K562 (cell line): Measurements from ENCODE around the gene PKD1L1. TPM values are rescaled to one million over a fixed set of nuclear protein-coding genes. Genes with fewer than 3 reads are reported as not detected.

Experiments
- ATAC-seq: fragments of 200-7000 bp; cut with Tn5 transposase; 3 replicates; pipeline ENCODE4 v1.9.1; 2020; ENCODE audit warnings: moderate library complexity
- BruUV-seq: library from RNA; stranded (reverse); fragments of 400-500 nt; replicated peaks from 2 replicates; lab custom pipeline; 2021; lab: Mats Ljungman, UMichigan
- CTCF ChIA-PET: fragments of 300-600 bp; formaldehyde crosslinking; extraction: SDS; loops from one replicate; lab custom pipeline; 2021; ENCODE audit warnings: low intra/inter-chr PET ratio; lab: Yijun Ruan, JAX
- POLR2A ChIA-PET: fragments of 300-600, 350-650 bp; sonication (Branson Sonifier 250); formaldehyde crosslinking; extraction: SDS; loops from one replicate; lab custom pipeline; 2021; ENCODE audit warnings: antibody characterized with exemption, inconsistent platforms; lab: Yijun Ruan, JAX
- DNase-seq, 4 experiments: peaks; one replicate each; pipeline versions ENCODE4 v3.0.0 to v3.0.0-alpha.2; 2011 to 2018; ENCODE audit warnings: low spot score in 3 of 4, mixed read lengths in 3 of 4; ENCODE audit errors: extremely low read depth in 1 of 4
- FAIRE-seq: peaks from 2 replicates; lab custom pipeline; 2011; peaks lifted over from hg19 to GRCh38; lab: Jason Lieb, UNC
- H2AFZ ChIP-seq: 2 replicates; pipeline ENCODE4 v1.6.0; 2011; ENCODE audit warnings: low read depth, low read length, control low read depth, inconsistent platforms
- H3K27ac ChIP-seq: fragments of 200-600 bp; 3 replicates; pipeline ENCODE4 v1.8.0; 2011; ENCODE audit warnings: low read depth, mild to moderate bottlenecking, control low read depth, inconsistent platforms, low read length, moderate library complexity, mixed read lengths; ENCODE audit errors: extremely low read depth
- H3K27me3 ChIP-seq, 2 experiments: fragments of 300-600 bp in 1 of 2; 2 replicates in 1 of 2; 3 replicates in 1 of 2; pipeline versions ENCODE4 v1.6.0 to v1.8.0; 2011; ENCODE audit warnings: inconsistent platforms in 2 of 2, low read length in 2 of 2, mild to moderate bottlenecking in 1 of 2, mixed read lengths in 1 of 2, moderate library complexity in 1 of 2; ENCODE audit not compliant: control insufficient read depth in 2 of 2, insufficient read depth in 2 of 2
- H3K36me3 ChIP-seq: fragments of 300-600 bp; 3 replicates; pipeline ENCODE4 v1.8.0; 2011; ENCODE audit warnings: mild to moderate bottlenecking, low read length, inconsistent platforms; ENCODE audit not compliant: control insufficient read depth, insufficient read depth
- H3K4me1 ChIP-seq, 2 experiments: fragments of 200-600 bp in 1 of 2; replicated peaks in 1 of 2; 2 replicates in 1 of 2; 3 replicates in 1 of 2; pipeline versions ENCODE4 v1.5.1 to v1.8.0; 2011; ENCODE audit warnings: inconsistent platforms in 2 of 2, low read length in 2 of 2, mild to moderate bottlenecking in 1 of 2, mixed read lengths in 1 of 2, moderate library complexity in 1 of 2; ENCODE audit not compliant: control insufficient read depth in 2 of 2, insufficient read depth in 2 of 2
- H3K4me2 ChIP-seq: 2 replicates; pipeline ENCODE4 v1.6.1; 2011; ENCODE audit warnings: low read length, control low read depth, inconsistent platforms, mixed read lengths; ENCODE audit not compliant: insufficient read depth
- H3K4me3 ChIP-seq: fragments of 200-600 bp; sonication (generic), shearing (Covaris generic); 2 replicates; pipeline ENCODE4 v1.5.1; 2016; ENCODE audit warnings: control low read depth, inconsistent platforms
- H3K79me2 ChIP-seq: fragments of 200-600 bp; 3 replicates; pipeline ENCODE4 v1.8.0; 2011; ENCODE audit warnings: low read length, inconsistent platforms; ENCODE audit not compliant: control insufficient read depth, insufficient read depth
- H3K9ac ChIP-seq, 2 experiments: 2 replicates each; pipeline versions ENCODE4 v1.6.0 to v1.6.1; 2011; ENCODE audit warnings: low read depth in 2 of 2, low read length in 2 of 2, control low read depth in 1 of 2, inconsistent platforms in 1 of 2, mild to moderate bottlenecking in 1 of 2, mixed read lengths in 1 of 2; ENCODE audit not compliant: insufficient read depth in 1 of 2
- H3K9me1 ChIP-seq: one replicate; pipeline ENCODE4 v1.6.0; 2011; ENCODE audit warnings: inconsistent platforms, mild to moderate bottlenecking, low read length, moderate library complexity; ENCODE audit not compliant: control insufficient read depth, insufficient read depth
- H3K9me3 ChIP-seq: replicated peaks from 2 replicates; pipeline ENCODE4 v1.5.1; 2011; ENCODE audit warnings: low read depth, low read length, inconsistent platforms; ENCODE audit not compliant: control insufficient read depth, insufficient read depth
- H4K20me1 ChIP-seq: replicated peaks from 2 replicates; pipeline ENCODE4 v1.6.1; 2011; ENCODE audit warnings: low read length, inconsistent platforms, mixed read lengths; ENCODE audit not compliant: control insufficient read depth, insufficient read depth
- ATF3 ChIP-seq, 2 experiments: fragments of 450-650 bp in 1 of 2; sonication (generic) in 1 of 2; formaldehyde crosslinking in 1 of 2; IDR thresholded peaks in 1 of 2; conservative IDR thresholded peaks in 1 of 2; 2 replicates each; pipeline versions ENCODE4 v1.6.1 to v1.8.1; 2016 to 2023; ENCODE audit warnings: mild to moderate bottlenecking in 2 of 2, moderate library complexity in 2 of 2, inconsistent platforms in 1 of 2, missing genetic modification reagents in 1 of 2
- ATF7 ChIP-seq: fragments of 450-650 bp; IDR thresholded peaks from 2 replicates; pipeline ENCODE4 v1.7.1; 2014; ENCODE audit warnings: mild to moderate bottlenecking, moderate library complexity
- EZH2 ChIP-seq: IDR thresholded peaks from 2 replicates; pipeline ENCODE4 v1.6.1; 2012; ENCODE audit warnings: low read depth, mild to moderate bottlenecking, inconsistent platforms, low read length, borderline replicate concordance
- FOXO4 ChIP-seq: fragments of 450-650 bp; formaldehyde crosslinking; IDR thresholded peaks from 2 replicates; pipeline ENCODE4 v1.4.0; 2020; ENCODE audit warnings: mild to moderate bottlenecking, moderate library complexity
- GTF2F1 ChIP-seq: IDR thresholded peaks from 2 replicates; pipeline ENCODE4 v1.6.1; 2011; ENCODE audit warnings: low read depth, low read length, improper control_type of control experiment
- HNRNPH1 ChIP-seq: fragments of 200-400 bp; formaldehyde crosslinking; optimal IDR thresholded peaks from 2 replicates; pipeline ENCODE3; 2017; ENCODE audit warnings: low read depth, mild to moderate bottlenecking, low read length, moderate library complexity
- HNRNPK ChIP-seq: fragments of 200-400 bp; formaldehyde crosslinking; IDR thresholded peaks from one replicate; pipeline ENCODE4 v1.6.1; 2018; ENCODE audit warnings: mild to moderate bottlenecking, low read depth, low read length; ENCODE audit not compliant: poor library complexity, severe bottlenecking
- MCM2 ChIP-seq: fragments of 450-650 bp; IDR thresholded peaks from 2 replicates; pipeline ENCODE4 v1.6.1; 2017; ENCODE audit warnings: low read depth, mild to moderate bottlenecking
- NR0B1 ChIP-seq: fragments of 450-650 bp; IDR thresholded peaks from one replicate; pipeline ENCODE4 v1.6.1; 2018; ENCODE audit warnings: mild to moderate bottlenecking, moderate library complexity; ENCODE audit not compliant: partially characterized antibody
- NRF1 ChIP-seq, 2 experiments: fragments of 450-650 bp; IDR thresholded peaks in 1 of 2; conservative IDR thresholded peaks in 1 of 2; 2 replicates each; pipeline ENCODE4 v1.6.1; 2014; ENCODE audit warnings: mild to moderate bottlenecking in 2 of 2
- PRPF4 ChIP-seq: fragments of 200-400 bp; formaldehyde crosslinking; IDR thresholded peaks from one replicate; pipeline ENCODE4 v1.6.1; 2017; ENCODE audit warnings: low read length, low read depth, mild to moderate bottlenecking; ENCODE audit not compliant: insufficient read depth, poor library complexity, severe bottlenecking
- RB1 ChIP-seq: fragments of 450-650 bp; IDR thresholded peaks from 2 replicates; pipeline ENCODE4 v1.6.1; 2017; ENCODE audit warnings: low read depth, mild to moderate bottlenecking
- SAP30 ChIP-seq: fragments of 200-600 bp; sonication (generic); IDR thresholded peaks from 2 replicates; pipeline ENCODE4 v1.6.1; 2012; ENCODE audit warnings: borderline replicate concordance, low read depth, mild to moderate bottlenecking, moderate library complexity, low read length, control low read depth, inconsistent platforms; ENCODE audit not compliant: insufficient read depth, poor library complexity, severe bottlenecking
- SRF ChIP-seq, 2 experiments: fragments of 250-450, 450-650 bp in 1 of 2; sonication (Bioruptor Pico) in 1 of 2; sonication (generic) in 1 of 2; formaldehyde crosslinking; IDR thresholded peaks; 2 replicates each; pipeline versions ENCODE4 v1.5.0 to v1.5.1; 2020 to 2022; ENCODE audit warnings: mild to moderate bottlenecking in 1 of 2, missing genetic modification reagents in 1 of 2
- TAF1 ChIP-seq: IDR thresholded peaks from 2 replicates; pipeline ENCODE4 v1.6.1; 2011; ENCODE audit warnings: mild to moderate bottlenecking, low read length, moderate library complexity; ENCODE audit not compliant: insufficient read depth, control insufficient read depth, severe bottlenecking; ENCODE audit errors: extremely low read depth
- TAF9B ChIP-seq: fragments of 450-650 bp; IDR thresholded peaks from 2 replicates; pipeline ENCODE4 v1.6.1; 2018; ENCODE audit warnings: mild to moderate bottlenecking; ENCODE audit not compliant: partially characterized antibody
- ZNF79 ChIP-seq: fragments of 250-450 bp; sonication (Bioruptor Pico); IDR thresholded peaks from 2 replicates; pipeline ENCODE4 v1.4.0; 2020; ENCODE audit warnings: low read depth, mild to moderate bottlenecking, moderate library complexity
- WGBS: fragments of 100-300 bp; shearing (Covaris generic); methylation state at CpG from one replicate; pipeline ENCODE4 v1.1.6; 2016; ENCODE audit warnings: low coverage, mixed read lengths; ENCODE audit not compliant: insufficient coverage; ENCODE audit errors: missing lambda C conversion rate; 5-methylcytosine and 5-hydroxymethylcytosine counted together
- in situ Hi-C: fragments of 300-500 bp; cut with MboI; formaldehyde crosslinking; loops from 4 replicates; pipeline ENCODE4 v1.15.0; 2018; ENCODE audit warnings: inconsistent platforms, mixed read lengths
- intact Hi-C: fragments of 100-400 bp; cut with micrococcal nuclease; formaldehyde crosslinking; loops from 2 replicates; pipeline ENCODE4 v1.14.2; 2022
- polyA plus RNA-seq, 8 experiments: library from polyadenylated mRNA; depleted of rRNA in 4 of 8; stranded (reverse) in 5 of 8; unstranded in 3 of 8; fragments of >200 nt; fragmentation: Nextera tagmentation in 2 of 8; fragmentation: Illumina TruSeq in 1 of 8; extraction: Ambion mirVana in 2 of 8; extraction: Trizol in 1 of 8; gene quantifications; 2 replicates each; pipeline versions ENCODE4 v1.2.1 to v1.2.3, GENCODE V29; 2011 to 2014; ENCODE audit warnings: inconsistent platforms in 1 of 8, missing spikeins in 1 of 8
- total RNA-seq, 7 experiments: library from RNA; depleted of rRNA in 6 of 7; stranded (reverse); fragments of >200 nt in 6 of 7; fragmentation: Illumina TruSeq in 2 of 7; extraction: Trizol in 2 of 7; gene quantifications; 2 replicates each; pipeline versions ENCODE4 v1.2.1 to v1.2.3, GENCODE V29; 2011 to 2021; ENCODE audit warnings: low replicate concordance in 1 of 7

PKD1L1 gene
- total and polyA plus RNA-seq, 9 of the 15 experiments (the other 6 are each of a cell fraction or from before 2014, with no cell fraction given), result 0.01 to 0.02 TPM; not detected in 7

- TF ChIP-seq NR0B1 (no peak), ATF7 (no peak), FOXO4 (CRISPR knock-in tag) (no peak), RB1 (no peak), ZNF79 (CRISPR knock-in tag) (no peak), SRF (CRISPR knock-in tag; IDR thresholded peaks at IDR 0.05) (no peak), TAF1 (no peak)
Observed at GRCh38 chr7:47817917-47818316, 130.3 kb downstream of the PKD1L1 start (continued).

- Histone ChIP-seq H4K20me1 (no peaks in the 10 kb centered on the region), H3K4me3 (no peak overlapping the region), H3K9me1 (no peaks in the 10 kb centered on the region), H3K9ac (no peak overlapping the region), H2AFZ (no peak overlapping the region), H3K27ac (no peak overlapping the region), H3K27me3 (peaks cover 0 to 36% of the 10 kb centered on the region in 2 experiments; a peak in 2 of 5 replicates), H3K36me3 (no peaks in the 10 kb centered on the region), H3K4me2 (no peak overlapping the region), H3K4me1 (no peaks in the 10 kb centered on the region), H3K79me2 (no peaks in the 10 kb centered on the region), H3K9me3 (no peaks in the 10 kb centered on the region)
- ChIA-PET CTCF (interaction anchor here (0.6 kb wide), 1 partner anchor 1951 kb away, joined by 3 read pairs; no protein-coding TSS in a partner anchor), POLR2A (no interaction called here)
- intact Hi-C loops (loop anchor here (10.0 kb wide), 1 partner anchor 382 kb away; no protein-coding TSS in a partner anchor), in situ Hi-C loops (no loop called here)
- ATAC-seq (no peak), FAIRE-seq (no peak), DNase-seq (no peak)
- no TSS peak for BruUV-seq
- 0% methylated on average over 4 of the region's 4 CpGs for WGBS
- no peak for TF ChIP-seq EZH2
- TF ChIP-seq HNRNPH1, result no peak
- no peak for TF ChIP-seq ATF3 (IDR thresholded peaks at IDR 0.05)
- no peak for TF ChIP-seq ATF3 (CRISPR knock-in tag; conservative IDR thresholded peaks at IDR 0.05)
- no peak for TF ChIP-seq SAP30
- no peak for TF ChIP-seq GTF2F1
- TF ChIP-seq PRPF4, result no peak
- no peak for TF ChIP-seq TAF9B
- no peak for TF ChIP-seq MCM2
- TF ChIP-seq HNRNPK, result no peak
- no peak for TF ChIP-seq NRF1 (conservative IDR thresholded peaks at IDR 0.05 in 1 of 2, IDR thresholded peaks at IDR 0.05 in 1 of 2)
Observed at GRCh38 chr7:47816647-47817046, 131.6 kb downstream of the PKD1L1 start.
